Calu3 (cell line): Measurements from ENCODE around the gene RASA1. TPM values are rescaled to one million over a fixed set of nuclear protein-coding genes. Genes with fewer than 3 reads are reported as not detected.
"Not testable (repeated sequence)": the region's sequence is repeated elsewhere in the genome, so short reads cannot be mapped to it uniquely, and the experiment has no call there.

Experiments used
- BruUV-seq: library from RNA; stranded (reverse); fragments of 400-500 nt; replicated peaks from 2 replicates; lab custom pipeline; 2021; lab: Mats Ljungman, UMichigan
- CTCF ChIA-PET: fragments of 300-600 bp; sonication (Branson Sonifier 250); formaldehyde crosslinking; loops from one replicate; lab custom pipeline; 2022; ENCODE audit warnings: antibody characterized with exemption; lab: Charles Lee
- DNase-seq: peaks from one replicate; pipeline ENCODE4 v3.0.0; 2022
- H3K27ac Mint-ChIP-seq: one replicate; pipeline ENCODE4 v1.8.0; 2022; ENCODE audit warnings: mixed read lengths; ENCODE audit not compliant: unreplicated experiment
- H3K27me3 Mint-ChIP-seq: one replicate; pipeline ENCODE4 v1.8.0; 2022; ENCODE audit warnings: mixed read lengths; ENCODE audit not compliant: unreplicated experiment
- H3K36me3 Mint-ChIP-seq: one replicate; pipeline ENCODE4 v1.8.0; 2022; ENCODE audit warnings: mild to moderate bottlenecking, moderate library complexity, mixed read lengths; ENCODE audit not compliant: insufficient read depth, unreplicated experiment
- H3K4me1 Mint-ChIP-seq: one replicate; pipeline ENCODE4 v1.8.0; 2022; ENCODE audit warnings: mild to moderate bottlenecking, low read depth, mixed read lengths; ENCODE audit not compliant: unreplicated experiment
- H3K4me3 Mint-ChIP-seq: one replicate; pipeline ENCODE4 v1.8.0; 2022; ENCODE audit warnings: mild to moderate bottlenecking, low read depth, moderate library complexity, mixed read lengths; ENCODE audit not compliant: unreplicated experiment
- H3K9me3 Mint-ChIP-seq: one replicate; pipeline ENCODE4 v1.8.0; 2022; ENCODE audit warnings: low read depth, mixed read lengths; ENCODE audit not compliant: unreplicated experiment
- intact Hi-C: fragments of 100-400 bp; cut with micrococcal nuclease; formaldehyde crosslinking; loops from one replicate; pipeline ENCODE4 v1.10.0; 2022; ENCODE audit not compliant: unreplicated experiment
- total RNA-seq: library from RNA; stranded (reverse); gene quantifications from 2 replicates; pipeline ENCODE4 v1.2.3, GENCODE V29; 2022
- TF ChIP-seq, protein P1 (sequence below): fragments of 200-600 bp; IDR thresholded peaks from one replicate; pipeline ENCODE4 v1.8.0; 2022; ENCODE audit warnings: antibody characterized with exemption; ENCODE audit not compliant: unreplicated experiment

RASA1 gene
- total RNA-seq, 1 experiment from 2014 or later = 193 TPM

DNA sequence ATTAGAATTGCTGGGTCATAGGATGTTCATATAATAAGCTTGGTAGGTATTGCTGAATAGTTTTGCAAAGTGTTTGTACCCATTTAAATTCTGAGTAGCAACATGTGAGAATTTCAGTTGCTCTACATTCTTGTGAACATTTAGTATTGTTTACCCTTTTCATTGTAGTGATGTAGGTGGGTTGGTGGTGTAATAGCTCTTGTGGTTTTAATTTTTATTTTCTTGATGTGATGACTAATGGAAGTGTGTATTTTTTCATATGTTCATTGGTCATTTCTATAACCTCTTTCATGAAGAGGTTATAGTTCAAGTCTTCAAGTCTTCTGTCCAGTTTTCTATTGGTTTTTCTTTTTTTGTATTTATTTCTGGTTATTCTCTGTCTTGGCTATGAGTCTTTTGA is 34.4 kb downstream of the RASA1 start:
- CTCF ChIA-PET = interaction anchor here (1.5 kb wide), 1 partner anchor 11 kb away, joined by 3 read pairs; no protein-coding TSS in a partner anchor

DNA sequence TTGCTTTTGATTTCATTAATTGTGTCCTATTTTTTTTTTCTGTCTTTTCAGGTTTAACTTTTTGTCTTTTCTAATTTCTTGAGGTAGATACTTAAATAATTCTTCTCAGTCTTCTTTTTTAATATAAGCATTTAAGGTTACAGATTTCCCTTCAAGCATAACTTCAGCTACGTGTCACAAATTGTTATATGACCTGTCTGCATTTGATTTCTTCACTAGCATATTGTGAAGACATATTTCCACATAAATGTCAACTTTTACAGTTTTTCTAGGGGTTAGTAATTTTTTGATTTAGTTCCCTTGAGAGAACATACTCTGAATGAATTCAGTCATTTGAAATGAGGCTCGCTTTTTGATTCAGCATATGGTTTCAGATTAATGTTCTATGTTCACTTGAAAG is 35.6 kb downstream of the RASA1 start:
- CTCF ChIA-PET = interaction anchor here (1.5 kb wide), 1 partner anchor 10 kb away, joined by 3 read pairs; no protein-coding TSS in a partner anchor
- no peak for DNase-seq
- TF ChIP-seq, protein P1, sequence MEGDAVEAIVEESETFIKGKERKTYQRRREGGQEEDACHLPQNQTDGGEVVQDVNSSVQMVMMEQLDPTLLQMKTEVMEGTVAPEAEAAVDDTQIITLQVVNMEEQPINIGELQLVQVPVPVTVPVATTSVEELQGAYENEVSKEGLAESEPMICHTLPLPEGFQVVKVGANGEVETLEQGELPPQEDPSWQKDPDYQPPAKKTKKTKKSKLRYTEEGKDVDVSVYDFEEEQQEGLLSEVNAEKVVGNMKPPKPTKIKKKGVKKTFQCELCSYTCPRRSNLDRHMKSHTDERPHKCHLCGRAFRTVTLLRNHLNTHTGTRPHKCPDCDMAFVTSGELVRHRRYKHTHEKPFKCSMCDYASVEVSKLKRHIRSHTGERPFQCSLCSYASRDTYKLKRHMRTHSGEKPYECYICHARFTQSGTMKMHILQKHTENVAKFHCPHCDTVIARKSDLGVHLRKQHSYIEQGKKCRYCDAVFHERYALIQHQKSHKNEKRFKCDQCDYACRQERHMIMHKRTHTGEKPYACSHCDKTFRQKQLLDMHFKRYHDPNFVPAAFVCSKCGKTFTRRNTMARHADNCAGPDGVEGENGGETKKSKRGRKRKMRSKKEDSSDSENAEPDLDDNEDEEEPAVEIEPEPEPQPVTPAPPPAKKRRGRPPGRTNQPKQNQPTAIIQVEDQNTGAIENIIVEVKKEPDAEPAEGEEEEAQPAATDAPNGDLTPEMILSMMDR = no peak
- Mint-ChIP-seq H3K27ac (peak overlapping the region; percentile 82), H3K4me3 (no peak overlapping the region), H3K27me3 (no peaks in the 10 kb centered on the region), H3K9me3 (peaks cover 3% of the 10 kb centered on the region), H3K36me3 (peaks cover 94% of the 10 kb centered on the region), H3K4me1 (peaks cover 71% of the 10 kb centered on the region)
- intact Hi-C loops = loop anchor here (5.0 kb wide), 1 partner anchor 44 kb away; no protein-coding TSS in a partner anchor
- BruUV-seq = no TSS peak

More for the DNA sequence above, 34.4 kb downstream of the RASA1 start:
- H3K4me3 Mint-ChIP-seq = peak overlapping the region; percentile 3
- no TSS peak for BruUV-seq
- H3K27ac Mint-ChIP-seq = peak overlapping the region; percentile 82
- intact Hi-C loops = loop anchor here (5.0 kb wide), 1 partner anchor 45 kb away; no protein-coding TSS in a partner anchor
- H3K9me3 Mint-ChIP-seq = peaks cover 3% of the 10 kb centered on the region
- DNase-seq = no peak
- H3K36me3 Mint-ChIP-seq = peaks cover 92% of the 10 kb centered on the region
- H3K4me1 Mint-ChIP-seq = peaks cover 83% of the 10 kb centered on the region
- TF ChIP-seq, protein P1 = no peak
- no peaks in the 10 kb centered on the region for H3K27me3 Mint-ChIP-seq

DNA sequence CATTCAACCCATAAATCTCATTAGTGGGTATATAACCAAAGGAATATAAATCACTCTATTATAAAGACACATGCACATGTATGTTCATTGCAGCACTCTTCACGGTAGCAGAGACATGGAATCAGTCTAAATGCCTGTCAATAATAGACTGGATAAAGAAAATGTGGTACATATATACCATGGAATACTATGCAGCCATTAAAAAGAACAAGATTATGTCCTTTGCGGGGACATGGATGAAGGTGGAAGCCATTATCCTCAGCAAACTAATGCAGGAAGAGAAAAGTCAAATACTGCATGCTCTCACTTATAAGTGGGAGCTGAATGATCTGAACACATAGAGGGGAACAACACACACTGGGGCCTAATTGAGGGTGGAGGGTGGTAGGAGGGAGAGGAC is 38.4 kb downstream of the RASA1 start:
- H3K36me3 Mint-ChIP-seq = peaks cover 93% of the 10 kb centered on the region
- H3K4me3 Mint-ChIP-seq, BruUV-seq, H3K27me3 Mint-ChIP-seq, intact Hi-C loops, DNase-seq, H3K9me3 Mint-ChIP-seq: not testable (repeated sequence)
- H3K27ac Mint-ChIP-seq = peak overlapping the region; percentile 35
- CTCF ChIA-PET = interaction anchor here (0.6 kb wide), 1 partner anchor 23 kb away, joined by 5 read pairs; no protein-coding TSS in a partner anchor
- H3K4me1 Mint-ChIP-seq = peaks cover 45% of the 10 kb centered on the region

DNA sequence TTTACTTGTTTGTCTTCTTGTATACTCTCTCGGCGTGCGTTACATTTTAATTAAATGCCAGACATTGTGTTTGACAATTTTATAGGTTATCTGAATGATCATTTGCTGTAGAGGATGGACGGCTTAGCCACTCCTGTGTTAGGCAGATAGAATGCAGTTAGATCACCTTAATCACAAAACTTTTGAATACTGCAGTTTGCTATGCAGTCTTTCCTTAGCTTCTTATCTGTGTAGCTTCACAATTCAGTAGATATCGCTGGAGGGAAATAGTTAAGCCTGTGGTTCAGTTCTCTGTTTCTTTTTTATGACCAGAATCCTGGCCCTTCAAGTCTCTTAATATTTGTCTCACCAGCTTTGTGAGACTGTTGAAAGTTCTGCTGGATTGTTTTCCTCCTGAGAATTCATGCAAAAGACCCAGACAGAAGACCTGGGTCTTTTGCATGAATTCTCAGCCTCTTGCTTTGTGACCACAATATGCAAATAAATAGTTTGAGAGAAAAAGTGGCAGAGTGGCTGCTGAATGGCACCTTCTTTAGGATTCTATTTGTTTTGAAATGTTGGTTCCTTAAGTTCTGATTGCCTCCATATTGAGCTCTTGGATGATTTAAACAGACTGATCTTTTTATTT is 40.2 kb downstream of the RASA1 start:
- Mint-ChIP-seq H3K27ac (peak overlapping the region; percentile 35), H3K4me1 (peaks cover 38% of the 10 kb centered on the region), H3K4me3 (no peak overlapping the region), H3K36me3 (peaks cover 86% of the 10 kb centered on the region), H3K27me3 (no peaks in the 10 kb centered on the region), H3K9me3 (peaks cover 3% of the 10 kb centered on the region)
- BruUV-seq = no TSS peak
- TF ChIP-seq, protein P1 = no peak
- intact Hi-C loops = no loop called here
- DNase-seq = no peak
- CTCF ChIA-PET = interaction anchor here (0.6 kb wide), 1 partner anchor 95 kb away, joined by 8 read pairs; no protein-coding TSS in a partner anchor
